GM18502 (cell line): ENCODE results near the gene MOSPD3.

Experiments used
- ATAC-seq: cut with Tn5 transposase; IDR thresholded peaks from one replicate; pipeline ENCODE4 v1.9.1; 2021; ENCODE audit warnings: mild to moderate bottlenecking; ENCODE audit not compliant: unreplicated experiment, poor library complexity

The MOSPD3 gene

DNA sequence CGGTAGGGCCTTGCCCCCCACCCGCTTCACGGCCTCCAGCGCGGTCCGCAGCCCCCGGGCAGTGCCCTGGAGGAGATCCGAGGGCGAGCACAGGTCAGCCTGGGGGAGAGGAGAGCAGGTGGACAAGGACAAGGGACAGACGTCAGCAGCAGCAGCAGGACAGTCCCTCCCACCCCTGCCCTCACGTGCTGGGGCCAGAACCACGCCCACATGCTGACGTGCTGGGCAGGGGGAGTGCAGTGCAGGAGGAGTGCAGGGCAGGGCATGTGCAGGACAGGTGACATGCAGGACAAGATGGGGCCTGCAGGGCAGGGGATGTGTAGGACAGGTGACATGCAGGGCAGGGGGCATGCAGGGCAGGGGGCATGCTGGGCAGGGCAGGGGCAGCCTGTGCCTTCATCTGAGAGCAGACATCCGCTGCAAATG is 37.1 kb upstream of the MOSPD3 start:
- no peak for ATAC-seq

DNA sequence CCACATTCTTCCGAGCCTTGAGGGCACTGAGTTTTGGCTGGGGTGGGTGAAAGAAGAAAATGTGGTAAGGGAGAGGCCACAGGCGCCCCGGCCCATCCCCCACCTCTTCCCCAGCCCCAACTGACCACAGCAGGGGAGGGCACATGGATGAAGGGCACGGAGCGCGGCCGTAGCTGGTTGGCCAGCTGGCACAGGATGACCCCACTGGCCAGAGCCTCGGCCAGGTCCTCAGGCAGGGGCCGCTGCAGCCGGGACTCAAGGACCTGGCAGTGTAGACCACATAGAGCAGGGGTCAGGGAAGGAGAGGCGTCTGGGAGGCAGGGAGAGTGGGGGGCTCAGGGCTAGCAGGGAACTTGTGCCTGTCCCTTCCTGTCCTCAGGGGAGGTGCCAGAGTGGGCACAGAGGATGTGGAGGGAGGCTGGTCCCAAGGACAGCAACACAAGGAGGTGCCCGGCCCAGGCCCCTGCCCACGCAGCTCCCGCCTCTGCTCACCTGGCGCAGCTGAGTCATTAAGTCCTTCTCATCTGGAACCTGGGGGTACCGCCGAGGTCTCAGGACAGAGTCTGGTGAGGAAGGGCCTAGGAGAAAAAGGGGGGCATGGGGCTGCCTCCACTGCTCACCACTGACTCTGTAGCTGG is 36.5 kb upstream of the MOSPD3 start:
- no peak for ATAC-seq

DNA sequence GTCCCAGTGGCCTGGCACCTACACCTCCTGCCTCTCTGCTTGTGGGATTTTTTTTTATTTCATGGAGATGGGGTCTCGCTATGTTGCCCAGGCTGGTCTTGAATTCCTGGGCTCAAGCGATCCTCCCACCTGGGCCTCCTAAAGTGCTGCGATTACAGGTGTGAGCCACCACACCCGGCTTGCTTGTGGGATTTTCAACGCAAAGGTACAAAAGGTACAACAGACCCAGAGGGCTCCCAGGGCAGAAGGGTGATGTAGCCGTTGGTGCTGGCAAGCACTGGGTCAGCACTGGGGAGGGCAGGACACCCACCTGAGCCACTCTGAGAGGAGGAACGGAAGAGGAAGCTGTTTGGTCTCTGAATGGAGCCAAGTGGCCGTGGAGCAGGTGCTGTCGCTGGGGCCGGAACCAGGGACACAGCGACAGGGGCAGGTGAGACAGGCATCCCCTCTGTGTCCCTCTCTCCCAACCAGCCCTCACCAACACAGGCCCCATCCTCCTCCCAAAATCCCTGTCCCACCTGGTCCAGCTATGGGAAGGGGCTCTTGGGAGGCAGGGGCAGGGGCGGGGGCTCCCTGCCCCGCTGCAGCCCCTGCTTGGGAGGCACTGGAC is 35.9 kb upstream of the MOSPD3 start:
- no peak for ATAC-seq

DNA sequence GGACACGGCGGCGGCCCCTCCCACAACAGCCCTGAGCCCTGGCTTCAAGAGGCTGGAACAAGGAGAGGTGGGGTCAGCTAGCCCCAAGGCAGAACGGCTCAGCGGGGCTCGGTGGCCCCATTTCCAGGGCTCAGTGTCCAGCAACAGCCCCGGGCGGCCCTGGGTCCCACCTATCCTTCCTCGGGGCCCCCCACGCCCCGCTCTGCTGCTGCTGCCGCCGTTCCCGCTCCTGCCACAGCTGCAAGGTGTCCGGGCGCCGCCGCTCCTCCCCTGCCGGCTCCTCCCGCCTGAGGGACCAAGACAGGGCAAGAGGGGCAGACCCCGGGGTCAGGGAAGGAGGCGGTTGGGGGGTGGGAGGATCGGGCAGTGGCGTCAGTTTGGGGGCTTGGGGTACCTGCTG is 35.2 kb upstream of the MOSPD3 start:
- ATAC-seq, result no peak

DNA sequence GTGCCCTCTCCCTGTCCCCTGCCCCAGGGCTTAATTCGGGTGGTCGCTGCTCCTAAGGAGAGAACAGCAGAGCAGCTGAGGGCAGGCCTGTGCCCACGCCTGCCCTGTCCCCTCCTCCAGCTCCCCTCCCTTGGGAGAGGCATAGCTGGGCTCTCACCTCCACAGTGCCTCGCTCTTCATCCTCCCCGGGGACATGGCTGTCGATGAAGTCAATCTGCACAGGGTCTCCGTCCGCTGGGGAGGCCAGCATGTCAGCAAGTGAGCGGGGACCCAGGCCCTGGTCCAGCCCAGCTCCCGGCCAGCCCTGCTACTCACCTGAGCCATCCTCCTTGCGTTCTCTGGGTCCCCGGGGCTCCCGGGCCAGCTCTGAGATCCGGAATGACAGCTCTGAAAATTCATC is 34.8 kb upstream of the MOSPD3 start:
- no peak for ATAC-seq

DNA sequence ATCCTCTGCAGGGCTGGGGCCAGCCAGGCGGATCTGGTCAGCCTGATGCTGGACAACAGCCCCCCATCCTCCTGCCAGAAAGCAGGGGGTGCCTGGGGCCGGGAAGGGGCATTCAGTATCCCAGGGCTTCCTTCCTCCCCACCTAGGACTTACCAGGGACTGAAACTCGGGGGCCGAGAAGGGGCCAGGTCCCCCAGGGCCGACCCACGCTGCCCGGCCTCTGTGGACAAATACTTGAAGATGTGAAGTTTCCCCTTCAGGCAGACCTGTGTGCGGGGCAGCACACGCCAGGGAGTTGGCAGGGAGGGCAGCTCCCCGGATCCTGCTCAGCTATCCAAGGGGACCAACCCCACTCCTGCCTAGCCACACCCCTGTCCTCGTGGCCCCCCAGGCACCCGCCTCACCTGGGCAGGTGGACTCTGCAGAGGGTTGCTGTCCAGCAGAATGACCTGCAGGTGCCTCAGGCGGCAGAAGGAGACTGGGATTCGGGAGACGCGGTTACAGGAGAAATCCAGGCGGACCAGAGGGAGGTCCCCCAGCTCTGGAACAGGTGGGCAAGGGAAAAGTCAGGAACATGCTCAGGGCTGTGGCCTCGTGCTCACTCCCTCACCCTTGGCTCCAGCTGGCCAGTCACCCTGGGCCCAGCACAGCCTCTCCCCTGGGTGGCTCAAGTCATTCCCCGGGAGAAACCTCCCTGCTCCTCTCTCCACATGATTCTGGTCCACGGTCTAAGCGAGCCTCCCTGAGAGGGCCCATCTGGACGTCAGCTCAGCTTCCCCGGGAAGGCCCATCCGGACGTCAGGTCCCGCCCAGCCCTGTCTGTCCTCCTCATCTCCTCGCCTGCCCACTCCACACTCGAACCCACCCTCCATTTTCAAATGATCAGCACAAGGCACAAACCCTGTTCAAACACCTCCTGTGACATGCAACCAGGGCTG is 33.8 kb upstream of the MOSPD3 start:
- ATAC-seq, result no peak

DNA sequence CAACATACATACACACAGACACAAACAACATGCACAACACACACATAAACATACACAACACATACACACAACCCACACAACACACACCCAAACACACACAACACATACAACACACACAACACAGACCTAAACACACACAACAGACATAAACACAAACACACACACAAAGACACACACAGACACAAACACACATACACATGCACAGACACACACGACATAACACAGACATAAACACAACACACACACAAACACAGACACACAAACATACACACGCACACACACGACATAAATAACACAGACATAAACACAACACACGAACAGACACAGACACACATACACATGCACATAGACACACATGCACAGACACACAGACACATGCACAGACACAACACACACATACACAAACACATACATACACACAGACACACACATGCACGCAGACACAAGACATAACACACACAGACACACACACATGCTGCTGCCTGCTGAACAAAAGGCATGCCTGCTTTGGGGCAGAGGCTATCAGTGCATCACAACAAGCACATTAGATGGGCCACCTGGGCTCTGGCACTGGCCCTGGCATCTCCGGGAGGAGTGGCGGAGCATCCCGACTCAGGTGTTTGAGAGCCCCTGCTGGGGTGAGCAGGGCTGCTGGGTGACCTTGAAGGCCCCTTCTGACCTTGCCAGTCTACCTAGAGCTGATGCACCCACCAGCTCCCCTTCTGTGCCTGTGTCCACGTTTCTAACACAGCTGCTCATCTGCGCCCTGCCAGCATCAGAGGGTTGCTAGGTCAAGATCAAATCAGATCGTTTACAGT is 31.7 kb upstream of the MOSPD3 start:
- ATAC-seq, result no peak

DNA sequence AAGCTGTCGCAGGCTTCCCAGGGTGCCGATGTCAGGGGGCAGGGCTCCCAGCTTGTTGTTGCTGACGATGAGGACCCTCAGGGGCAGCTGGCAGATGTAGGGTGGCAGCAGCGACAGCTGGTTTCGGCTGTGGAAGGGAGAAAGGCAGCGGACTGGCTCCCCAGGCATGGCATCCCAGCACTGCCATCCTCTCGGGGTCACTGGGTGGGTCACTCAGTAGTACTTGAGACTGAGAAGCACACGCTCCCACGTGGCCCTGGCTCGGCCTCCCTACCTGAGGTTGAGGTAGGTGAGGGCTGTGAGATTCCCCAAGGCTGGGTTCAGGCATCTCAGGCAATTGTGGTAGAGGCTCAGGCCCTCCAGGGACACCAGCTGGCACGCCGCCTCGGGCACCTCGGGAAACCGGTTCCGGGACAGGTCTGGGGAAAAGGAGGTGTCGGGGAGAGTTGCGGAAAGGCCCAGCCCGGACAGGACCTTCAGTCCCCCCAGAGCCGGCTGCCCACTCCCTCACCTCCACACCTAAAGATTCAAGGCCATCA is 30.2 kb upstream of the MOSPD3 start:
- ATAC-seq, result no peak

DNA sequence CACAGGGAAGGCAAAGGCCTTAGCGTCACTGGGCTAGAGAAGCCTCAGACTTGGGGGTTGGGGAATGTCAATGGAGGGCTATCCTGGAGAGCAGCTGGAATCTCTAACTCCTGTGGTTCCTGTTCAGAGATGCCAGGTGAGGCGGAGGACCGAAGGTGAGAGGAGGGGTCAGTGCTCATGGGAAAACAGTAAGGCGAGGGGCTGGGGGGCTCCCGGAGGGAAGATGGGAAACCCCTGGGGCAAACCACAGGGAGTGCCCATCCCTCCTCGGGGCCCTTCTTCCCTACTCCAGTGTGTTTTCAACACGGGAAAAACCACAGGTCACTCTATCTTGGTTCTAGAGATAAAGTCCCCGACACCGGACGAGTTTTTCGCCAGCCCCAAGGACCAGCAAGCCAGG is 29.7 kb upstream of the MOSPD3 start:
- no peak for ATAC-seq

DNA sequence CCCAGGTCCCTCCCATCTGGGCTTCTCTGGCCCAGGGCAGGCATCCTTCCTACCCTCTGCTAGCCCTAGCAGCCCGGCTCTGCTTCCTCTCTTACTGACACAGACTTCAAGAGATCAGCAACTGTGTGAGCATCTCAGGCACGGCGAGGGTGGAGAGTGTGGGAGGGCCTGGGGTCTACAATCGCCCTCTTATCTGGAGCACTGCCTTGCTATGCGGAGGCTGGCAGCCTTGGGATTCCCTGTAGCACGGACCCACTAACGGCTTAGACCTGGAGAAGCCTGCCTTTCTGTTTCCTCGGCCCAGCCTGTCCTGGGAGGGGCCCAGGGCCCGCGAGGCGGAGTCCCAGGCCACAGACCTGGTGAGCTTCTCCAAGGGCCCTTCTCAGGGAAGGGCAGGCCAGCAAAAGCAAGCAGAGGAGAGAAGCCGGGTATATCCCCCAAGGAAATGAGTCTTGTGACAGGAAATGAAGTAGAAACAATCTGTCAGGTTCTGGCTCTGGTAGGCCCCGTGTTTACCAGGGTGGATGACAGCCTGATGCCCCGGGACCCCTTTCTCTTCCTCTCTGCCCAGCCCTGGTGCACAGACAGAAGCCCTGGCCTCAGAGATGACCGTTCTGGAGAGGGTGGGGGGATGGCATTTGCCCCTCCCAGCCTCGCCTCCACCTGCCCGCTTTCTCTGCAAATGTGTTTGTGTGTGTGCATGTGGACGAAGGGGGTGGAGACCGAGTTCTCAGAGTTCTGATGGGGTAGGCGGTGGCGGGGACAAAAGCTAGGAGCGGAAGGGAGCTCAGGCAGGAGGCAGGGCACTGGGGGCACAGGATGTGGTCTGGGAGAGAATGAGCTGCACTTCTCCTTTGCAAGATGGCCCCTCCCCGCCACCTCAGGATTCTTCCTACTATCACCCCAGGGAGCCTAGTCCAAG is 28.9 kb upstream of the MOSPD3 start:
- no peak for ATAC-seq

DNA sequence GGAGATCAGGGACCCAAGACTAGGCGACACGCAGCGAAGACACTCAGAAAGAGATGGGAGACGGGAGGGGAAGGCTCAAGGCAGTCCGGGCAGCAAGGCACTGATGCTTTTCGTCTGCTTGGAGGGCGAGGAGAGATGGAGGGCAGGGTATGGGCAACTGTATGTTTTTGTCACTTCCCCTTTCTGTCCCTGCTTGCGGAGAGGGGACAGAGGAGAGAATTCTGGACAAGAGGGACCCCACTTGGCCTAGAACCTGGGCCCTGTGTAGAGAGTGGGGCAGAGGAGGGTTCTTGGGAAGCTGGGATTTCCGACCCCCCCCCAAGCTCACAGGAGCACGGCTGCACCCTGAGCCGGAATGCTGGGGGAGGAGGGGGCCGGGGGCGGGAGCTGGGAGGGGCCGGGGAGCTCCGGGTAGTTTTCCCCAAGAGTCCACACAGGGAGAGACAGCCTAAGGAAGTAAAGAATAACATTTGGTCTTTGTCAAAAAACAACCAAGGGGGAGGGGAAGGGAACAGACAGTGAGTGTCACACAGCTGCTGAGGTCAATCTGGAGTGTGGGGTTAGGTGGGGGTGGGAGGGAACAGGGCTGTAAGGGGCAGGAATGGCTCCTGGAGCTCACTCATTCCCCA is 28.2 kb upstream of the MOSPD3 start:
- ATAC-seq, result no peak

DNA sequence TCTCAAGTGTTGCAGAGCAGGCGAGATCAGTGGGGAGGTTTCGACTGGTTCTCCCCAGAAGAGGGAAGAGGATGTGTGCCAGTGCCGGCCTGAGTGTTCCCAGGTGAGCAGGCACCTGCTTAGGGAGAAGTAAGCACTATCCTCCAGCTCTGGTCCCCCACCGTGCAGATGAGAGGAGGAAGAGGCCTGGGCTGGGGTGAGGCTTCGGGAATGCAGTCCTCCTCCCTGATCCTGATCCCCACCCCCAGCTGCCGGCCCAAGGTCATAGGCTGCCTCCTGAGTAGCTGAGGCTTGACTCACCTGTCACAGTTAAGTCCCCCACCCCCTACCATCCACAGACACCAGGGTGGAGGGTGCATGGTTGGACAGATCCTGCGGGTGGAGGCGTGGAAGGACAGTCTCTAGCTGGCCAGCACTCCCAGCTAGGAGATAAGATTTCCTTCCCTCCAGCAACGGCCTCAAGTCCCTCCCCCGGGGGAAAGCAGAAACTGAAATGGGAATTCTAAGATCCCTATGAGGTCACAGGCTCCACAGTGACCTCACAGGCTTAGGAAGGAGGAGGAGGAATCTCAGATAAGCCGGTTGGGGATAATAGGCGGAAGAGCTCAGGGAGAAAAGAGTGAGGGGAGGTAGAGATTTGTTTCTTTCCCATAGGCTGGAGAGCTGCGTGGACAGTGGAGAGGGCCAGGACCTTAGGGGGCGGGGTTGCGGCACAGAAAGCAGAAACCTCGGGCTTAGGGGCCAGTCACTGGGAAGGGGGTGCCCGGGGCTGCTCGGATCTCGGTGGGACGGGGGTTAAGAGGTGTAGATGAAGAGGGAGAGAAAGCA is 27.4 kb upstream of the MOSPD3 start:
- no peak for ATAC-seq

DNA sequence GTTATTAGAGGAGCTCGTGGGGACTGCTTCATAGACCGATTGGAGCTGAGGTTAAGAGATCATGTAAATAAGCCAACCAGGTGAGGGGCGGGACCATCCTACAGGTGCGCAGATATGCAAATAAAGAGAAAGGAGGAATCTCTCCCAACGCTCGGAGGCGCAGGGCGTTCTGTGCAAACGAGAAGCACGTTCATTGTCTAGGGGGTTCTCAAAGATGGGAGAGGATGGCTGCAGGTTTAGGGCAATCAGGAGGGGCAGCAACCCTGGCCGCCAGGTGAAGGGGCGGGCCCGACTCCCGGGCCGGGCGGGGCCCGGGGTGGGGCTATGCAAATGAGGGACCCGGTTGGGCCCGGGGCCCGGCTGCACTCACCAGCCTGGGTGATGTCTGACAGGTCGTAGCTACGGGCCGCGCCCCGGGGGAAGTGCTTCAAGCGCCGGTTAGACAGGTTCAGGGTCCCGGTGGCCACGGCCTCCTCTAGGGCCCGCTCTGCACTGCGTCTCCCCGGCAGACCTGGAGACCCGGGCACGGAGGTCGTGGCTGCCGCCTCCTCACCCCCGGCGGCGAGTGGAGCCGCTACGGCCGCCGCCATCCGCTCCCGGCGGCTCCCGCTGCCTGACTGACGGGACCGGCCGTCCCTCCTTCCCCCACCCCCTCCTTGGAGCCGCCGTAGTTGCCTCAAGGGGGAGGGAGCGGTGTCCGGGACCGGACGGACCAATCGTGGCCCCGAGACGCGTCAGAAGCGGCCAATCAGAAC is 26.7 kb upstream of the MOSPD3 start, which contains the start of gene LRCH4:
Gene LRCH4, minus strand, starts transcription at position 619 of the 755 bp plus-strand sequence. Its CDS starts 29 bp downstream, at position 590.
- peak; percentile 30 for ATAC-seq

DNA sequence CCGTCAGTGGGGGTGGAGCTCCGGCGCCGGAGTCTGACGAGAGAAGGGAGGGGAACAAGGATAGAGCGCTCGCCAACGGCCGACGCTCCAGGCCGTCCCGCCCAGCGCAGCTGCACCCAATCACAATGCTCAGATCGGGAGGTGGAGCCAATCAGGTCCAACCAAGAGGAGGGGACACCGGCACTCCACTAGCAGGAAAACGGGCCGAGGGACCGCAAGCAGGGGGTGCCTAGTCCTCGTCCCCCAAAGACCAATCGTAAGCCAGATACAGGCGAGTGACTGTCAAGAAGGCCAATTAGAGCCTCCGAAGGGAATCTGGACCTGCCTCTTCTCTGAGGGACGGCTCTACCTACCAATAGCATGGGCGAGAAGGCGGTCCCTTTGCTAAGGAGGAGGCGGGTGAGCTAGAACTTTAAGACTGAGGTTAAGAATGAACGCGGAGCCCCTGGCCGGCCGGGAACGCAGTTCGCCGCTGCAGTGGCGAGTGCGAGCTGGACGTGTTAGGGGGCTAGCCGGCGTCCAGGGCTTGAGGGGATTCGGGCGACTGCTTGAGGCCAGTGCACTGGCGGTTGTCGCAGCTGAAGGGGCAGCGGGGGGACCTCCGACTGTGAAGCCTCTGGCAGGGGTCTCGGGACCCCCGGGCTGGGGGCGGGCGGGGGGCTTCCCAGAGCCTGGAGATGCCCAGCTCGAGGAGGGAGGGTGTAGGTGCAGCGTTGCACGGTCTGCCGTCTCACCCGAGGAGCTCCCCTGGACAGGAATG is 25.9 kb upstream of the MOSPD3 start, which contains the start of gene FBXO24:
Gene FBXO24, plus strand, starts transcription at position 63 of the 760 bp plus-strand sequence. Its CDS starts 298 bp downstream, at position 361.
- peak; percentile 87 for ATAC-seq

DNA sequence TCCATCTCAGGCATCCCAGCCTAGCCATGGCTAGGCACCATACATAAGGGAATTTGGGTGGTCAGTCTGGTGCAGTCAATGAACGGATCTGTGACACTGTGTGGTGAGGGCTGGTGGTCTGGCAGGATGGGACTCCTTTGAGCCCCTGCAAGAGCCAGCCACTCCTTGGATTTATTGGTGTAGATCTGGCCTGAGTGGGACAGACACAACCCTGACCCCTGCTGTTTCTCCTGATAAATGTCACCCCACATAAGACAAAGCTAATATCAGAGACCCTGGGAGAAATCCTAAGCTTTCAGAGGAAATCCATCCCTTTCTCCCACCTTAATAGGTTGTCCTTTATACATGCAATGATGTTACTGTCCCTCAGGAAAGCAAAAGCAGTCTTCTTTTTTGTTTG is 23.9 kb upstream of the MOSPD3 start:
- no peak for ATAC-seq

DNA sequence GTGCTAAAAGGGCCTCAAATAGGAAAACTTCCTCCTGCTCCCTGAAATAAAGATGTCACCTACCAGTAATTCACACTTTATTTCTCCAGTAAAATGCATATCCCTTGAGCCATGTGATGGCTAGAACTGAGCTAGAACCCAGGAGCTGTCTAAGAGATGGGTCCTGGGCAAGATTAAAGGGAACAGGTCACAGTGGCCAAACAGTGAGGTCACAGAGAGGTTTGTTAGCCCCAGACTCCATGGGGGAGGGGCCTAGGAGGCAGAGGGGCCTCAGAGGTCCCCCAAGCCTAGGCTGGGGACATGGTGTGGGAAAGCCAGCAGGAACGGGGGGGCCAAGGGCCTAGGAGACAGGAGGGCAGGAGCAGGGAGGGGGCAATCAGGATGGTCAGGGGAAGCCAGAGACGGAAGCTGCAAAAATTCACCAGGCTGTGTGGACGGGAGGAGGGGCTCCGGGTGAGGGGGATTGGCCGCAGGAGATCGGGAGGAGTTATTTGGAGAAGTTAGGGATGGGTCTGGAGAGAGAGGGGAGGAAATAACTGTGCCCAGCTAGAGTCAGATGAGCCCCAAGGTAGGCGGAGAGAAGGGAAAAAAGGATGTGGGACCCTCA is 22.9 kb upstream of the MOSPD3 start:
- ATAC-seq, result no peak
